Measurements from ENCODE around the gene NR4A2. TPM values are rescaled to one million over a fixed set of nuclear protein-coding genes. Genes with fewer than 3 reads are reported as not detected.

The NR4A2 gene
- total RNA-seq, 1 donor from 2014 or later, result 6.7 TPM

DNA sequence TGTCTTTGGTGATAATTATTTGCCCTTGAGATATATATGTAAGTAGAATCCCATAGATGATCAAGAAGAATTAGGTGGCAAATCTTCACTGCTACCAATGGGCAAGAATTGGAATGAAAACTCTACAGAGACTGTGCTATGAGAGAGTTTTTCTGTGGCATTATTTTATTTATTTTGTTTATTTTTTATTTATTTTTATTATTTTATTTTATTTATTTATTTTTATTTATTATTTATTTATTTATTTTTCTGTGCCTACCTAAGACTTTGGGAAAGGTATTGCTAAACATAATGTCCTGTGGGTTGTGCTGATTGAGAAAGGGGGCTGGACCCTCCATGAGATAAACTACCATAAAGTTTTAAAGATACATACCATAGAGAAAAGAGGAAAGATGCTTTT lies 16.6 kb upstream of the NR4A2 start:
- H3K4me1 Mint-ChIP-seq, result no peaks in the 10 kb centered on the region
- no peaks in the 10 kb centered on the region for H3K9me3 Mint-ChIP-seq
- ChIA-PET POLR2A (no interaction called here), CTCF (no interaction called here)
- no peak overlapping the region for H3K4me3 Mint-ChIP-seq
- H3K27me3 Mint-ChIP-seq, result no peaks in the 10 kb centered on the region
- intact Hi-C loops (cut with micrococcal nuclease), result no loop called here
- no peaks in the 10 kb centered on the region for H3K36me3 Mint-ChIP-seq (ENCODE audit: low read depth)
- no peak for DNase-seq
- no peak overlapping the region for H3K27ac Mint-ChIP-seq
- TF ChIP-seq, protein P1, sequence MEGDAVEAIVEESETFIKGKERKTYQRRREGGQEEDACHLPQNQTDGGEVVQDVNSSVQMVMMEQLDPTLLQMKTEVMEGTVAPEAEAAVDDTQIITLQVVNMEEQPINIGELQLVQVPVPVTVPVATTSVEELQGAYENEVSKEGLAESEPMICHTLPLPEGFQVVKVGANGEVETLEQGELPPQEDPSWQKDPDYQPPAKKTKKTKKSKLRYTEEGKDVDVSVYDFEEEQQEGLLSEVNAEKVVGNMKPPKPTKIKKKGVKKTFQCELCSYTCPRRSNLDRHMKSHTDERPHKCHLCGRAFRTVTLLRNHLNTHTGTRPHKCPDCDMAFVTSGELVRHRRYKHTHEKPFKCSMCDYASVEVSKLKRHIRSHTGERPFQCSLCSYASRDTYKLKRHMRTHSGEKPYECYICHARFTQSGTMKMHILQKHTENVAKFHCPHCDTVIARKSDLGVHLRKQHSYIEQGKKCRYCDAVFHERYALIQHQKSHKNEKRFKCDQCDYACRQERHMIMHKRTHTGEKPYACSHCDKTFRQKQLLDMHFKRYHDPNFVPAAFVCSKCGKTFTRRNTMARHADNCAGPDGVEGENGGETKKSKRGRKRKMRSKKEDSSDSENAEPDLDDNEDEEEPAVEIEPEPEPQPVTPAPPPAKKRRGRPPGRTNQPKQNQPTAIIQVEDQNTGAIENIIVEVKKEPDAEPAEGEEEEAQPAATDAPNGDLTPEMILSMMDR (IDR thresholded peaks at IDR 0.05), result no peak
- ATAC-seq (ENCODE audit: low read depth), result no peak

DNA sequence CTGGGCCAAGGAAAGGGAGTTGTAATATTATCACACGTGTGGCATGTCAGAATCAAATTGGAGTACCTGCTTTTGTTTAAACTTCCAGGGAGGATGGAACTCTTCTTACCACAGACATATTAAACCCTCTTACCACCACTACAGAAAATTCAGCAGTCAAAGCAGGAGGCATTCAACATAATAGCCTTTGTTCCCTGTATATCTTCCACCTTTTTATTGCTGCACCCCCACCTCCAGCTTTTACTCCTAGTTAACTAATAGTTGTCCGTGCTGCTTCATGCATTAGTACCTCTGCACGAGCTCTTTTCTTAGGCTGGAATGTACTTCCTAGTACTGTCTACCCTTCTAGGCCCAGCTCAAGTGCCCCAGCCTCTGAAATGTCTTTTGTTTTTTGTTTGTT lies 14.9 kb upstream of the NR4A2 start:
- H3K27me3 Mint-ChIP-seq, result no peaks in the 10 kb centered on the region
- no peaks in the 10 kb centered on the region for H3K9me3 Mint-ChIP-seq
- intact Hi-C loops (cut with micrococcal nuclease), result no loop called here
- ATAC-seq (ENCODE audit: low read depth) (no peak), DNase-seq (no peak)
- TF ChIP-seq, protein P1 (IDR thresholded peaks at IDR 0.05), result no peak
- H3K36me3 Mint-ChIP-seq (ENCODE audit: low read depth), result no peaks in the 10 kb centered on the region
- POLR2A ChIA-PET, result interaction anchor here (0.6 kb wide), 1 partner anchor 227 kb away, joined by 4 read pairs; no protein-coding TSS in a partner anchor
- no peak overlapping the region for H3K27ac Mint-ChIP-seq
- CTCF ChIA-PET, result no interaction called here
- H3K4me1 Mint-ChIP-seq, result peaks cover 9% of the 10 kb centered on the region
- H3K4me3 Mint-ChIP-seq, result no peak overlapping the region

DNA sequence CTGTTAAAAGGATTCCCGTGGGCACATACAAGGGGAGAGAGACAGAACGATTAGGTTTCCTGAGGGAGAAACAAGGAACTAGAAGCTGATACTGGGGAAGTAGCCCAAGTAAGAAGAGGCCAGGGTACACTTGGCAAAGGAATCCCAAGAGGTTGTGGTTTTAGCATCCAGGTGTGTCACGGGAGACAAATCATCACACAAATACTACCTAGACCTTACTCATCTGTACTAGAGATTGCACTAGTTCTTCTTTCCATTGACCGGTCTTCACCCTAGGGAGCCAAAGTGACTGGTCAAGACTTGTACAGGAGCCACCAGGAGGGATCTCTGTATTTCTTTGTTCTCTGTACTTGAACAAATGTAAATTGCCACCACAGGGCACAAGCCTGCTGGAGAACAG lies 14.2 kb upstream of the NR4A2 start:
- H3K4me3 Mint-ChIP-seq, result no peak overlapping the region
- DNase-seq, result no peak
- TF ChIP-seq, protein P1 (IDR thresholded peaks at IDR 0.05), result no peak
- no peak overlapping the region for H3K27ac Mint-ChIP-seq
- no peaks in the 10 kb centered on the region for H3K27me3 Mint-ChIP-seq
- peaks cover 2% of the 10 kb centered on the region for H3K36me3 Mint-ChIP-seq (ENCODE audit: low read depth)
- ChIA-PET POLR2A (interaction anchor here (1.7 kb wide), 1 partner anchor 54 kb away, joined by 3 read pairs; no protein-coding TSS in a partner anchor), CTCF (no interaction called here)
- no peak for ATAC-seq (ENCODE audit: low read depth)
- intact Hi-C loops (cut with micrococcal nuclease), result no loop called here
- no peaks in the 10 kb centered on the region for H3K9me3 Mint-ChIP-seq
- peaks cover 9% of the 10 kb centered on the region for H3K4me1 Mint-ChIP-seq

DNA sequence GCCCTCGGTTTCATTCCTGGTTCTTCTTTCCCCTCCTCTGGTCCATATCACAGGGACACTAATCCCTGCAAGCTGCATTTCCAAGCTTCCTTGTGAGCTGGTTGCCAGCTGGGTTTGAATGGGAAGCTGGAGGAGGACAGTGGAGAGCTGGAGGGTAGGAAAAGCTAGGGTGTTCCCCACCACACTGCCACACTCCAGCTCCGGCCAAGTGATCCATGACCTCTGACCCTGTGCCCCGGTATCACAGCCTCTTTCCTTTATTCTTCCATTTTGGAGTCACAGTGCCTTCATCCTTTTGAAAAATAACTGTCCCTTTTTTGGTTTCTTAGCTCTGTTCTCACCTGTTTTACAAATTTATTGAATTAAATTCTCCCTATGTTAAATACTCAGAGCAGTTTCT lies 13.1 kb upstream of the NR4A2 start:
- DNase-seq, result no peak
- intact Hi-C loops (cut with micrococcal nuclease), result no loop called here
- no peak for ATAC-seq (ENCODE audit: low read depth)
- ChIA-PET CTCF (interaction anchor here (1.0 kb wide), 1 partner anchor 11 kb away, joined by 3 read pairs; no protein-coding TSS in a partner anchor), POLR2A (interaction anchor here (1.7 to 5.4 kb wide), 2 partner anchors 14 to 55 kb away, joined by 3 to 120 read pairs; partner anchors contain the start of gene NR4A2)
- Mint-ChIP-seq H3K9me3 (no peaks in the 10 kb centered on the region), H3K36me3 (ENCODE audit: low read depth) (peaks cover 7% of the 10 kb centered on the region), H3K4me1 (peaks cover 16% of the 10 kb centered on the region), H3K27ac (no peak overlapping the region), H3K27me3 (no peaks in the 10 kb centered on the region), H3K4me3 (no peak overlapping the region)
- TF ChIP-seq, protein P1 (IDR thresholded peaks at IDR 0.05), result no peak

DNA sequence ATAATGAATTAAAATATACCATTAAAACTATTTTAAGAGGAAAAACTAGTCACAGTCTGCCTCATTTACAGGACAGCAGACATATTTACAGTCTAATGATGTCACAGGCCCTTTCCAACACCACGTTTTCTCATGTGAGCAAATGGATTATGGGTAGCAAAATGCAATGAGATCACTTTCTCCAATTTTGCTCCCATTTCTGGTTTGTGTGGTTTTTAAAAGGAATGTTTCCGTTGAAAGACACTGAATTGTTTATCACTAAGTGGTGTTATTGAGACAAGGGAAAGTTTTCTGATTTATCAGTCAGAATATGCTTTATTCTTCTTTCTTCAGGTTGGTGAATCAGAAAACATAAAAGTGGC lies 11.4 kb upstream of the NR4A2 start:
- H3K4me3 Mint-ChIP-seq, result no peak overlapping the region
- ATAC-seq (ENCODE audit: low read depth), result no peak
- intact Hi-C loops (cut with micrococcal nuclease), result no loop called here
- H3K36me3 Mint-ChIP-seq (ENCODE audit: low read depth), result peaks cover 7% of the 10 kb centered on the region
- peaks cover 23% of the 10 kb centered on the region for H3K4me1 Mint-ChIP-seq
- H3K27ac Mint-ChIP-seq, result peak overlapping the region; percentile 97
- H3K27me3 Mint-ChIP-seq, result no peaks in the 10 kb centered on the region
- DNase-seq, result no peak
- H3K9me3 Mint-ChIP-seq, result no peaks in the 10 kb centered on the region
- ChIA-PET POLR2A (interaction anchor here (0.7 to 5.4 kb wide), 4 partner anchors 13 to 72 kb away, joined by 3 to 120 read pairs (median 34); partner anchors contain the start of gene NR4A2), CTCF (interaction anchor here (1.0 kb wide), 1 partner anchor 57 kb away, joined by 3 read pairs; no protein-coding TSS in a partner anchor)
- TF ChIP-seq, protein P1 (IDR thresholded peaks at IDR 0.05), result no peak
